ENCODE data around the gene CLEC4G. TPM values are rescaled to one million over a fixed set of nuclear protein-coding genes. Genes with fewer than 3 reads are reported as not detected.

The CLEC4G gene
- polyA plus RNA-seq, 1 donor: 0.10 TPM

DNA sequence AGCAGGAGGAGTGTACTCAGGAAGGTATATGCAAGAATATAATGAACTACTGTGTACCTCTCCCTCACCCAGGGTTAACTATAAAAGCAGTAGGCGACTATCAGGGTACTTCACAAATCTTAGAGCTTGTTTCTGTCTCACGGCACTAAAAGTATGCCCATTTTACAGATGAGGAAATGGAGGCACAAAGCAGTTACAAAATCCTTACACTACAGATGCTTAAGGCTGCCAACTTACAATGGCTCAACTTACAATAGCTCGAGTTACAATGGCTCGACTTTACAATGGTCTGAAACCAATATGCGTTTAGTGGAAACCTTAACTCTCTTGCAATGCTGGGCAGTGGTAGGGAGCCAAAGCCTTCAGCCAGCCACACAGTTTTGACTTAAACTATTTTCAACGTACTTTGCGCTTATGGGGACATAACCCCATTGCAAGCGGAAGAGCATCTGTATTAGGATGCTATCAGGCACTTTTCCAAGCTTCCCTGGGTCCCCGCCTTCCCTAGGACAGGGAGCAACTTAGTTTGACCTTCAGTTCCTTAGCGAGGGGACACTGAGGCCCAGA is 34.1 kb downstream of the CLEC4G start:
- DNase-seq (ENCODE audit: low read depth): no peak

DNA sequence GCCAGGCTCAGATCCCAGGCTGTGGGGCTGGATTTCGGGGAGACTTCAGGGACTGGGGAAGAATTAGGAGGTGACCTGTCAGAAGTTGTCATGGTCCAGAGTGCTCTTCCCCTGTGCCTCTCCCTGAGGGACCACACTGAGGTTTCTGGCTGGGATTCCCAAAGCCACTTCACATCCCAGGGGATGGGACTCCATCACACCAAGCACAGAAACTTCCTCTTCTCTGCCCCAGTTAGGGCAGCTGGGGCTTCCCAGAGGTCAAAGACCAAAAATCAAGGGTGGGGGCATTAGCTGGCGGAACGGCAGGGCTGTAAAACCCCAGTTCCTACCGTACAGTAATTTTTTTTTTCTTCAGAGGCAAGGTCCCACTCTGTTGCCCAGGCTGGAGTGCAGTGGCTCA is 37.4 kb downstream of the CLEC4G start:
- DNase-seq (ENCODE audit: low read depth): no peak

DNA sequence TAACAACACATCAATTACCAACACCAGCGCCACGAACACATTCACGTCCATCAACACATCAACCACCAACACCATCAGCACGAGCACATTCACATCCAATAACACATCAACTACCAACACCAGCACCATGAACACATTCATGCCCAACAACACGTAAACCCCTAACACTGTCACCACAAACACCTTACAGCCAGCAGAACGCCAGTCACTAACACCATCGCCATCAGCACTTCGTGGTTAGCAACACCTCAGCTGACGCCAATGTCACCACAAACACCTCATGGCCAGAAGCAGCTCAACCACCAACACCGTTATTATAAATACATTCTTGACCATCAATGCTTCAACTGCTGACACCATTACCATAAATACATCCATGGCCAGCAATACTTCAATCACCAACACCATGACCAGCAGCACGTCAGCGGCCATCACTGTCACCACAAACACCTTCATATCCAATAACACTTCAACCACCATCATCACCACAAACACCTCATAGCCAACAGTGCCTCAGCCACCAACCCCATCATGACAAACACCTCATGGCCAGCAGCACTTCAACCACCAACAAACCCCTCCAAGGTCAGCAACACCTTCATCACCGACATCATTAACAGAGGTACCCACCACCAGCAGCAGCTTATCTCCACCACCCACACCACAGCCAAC is 39.4 kb downstream of the CLEC4G start:
- no peak for DNase-seq (ENCODE audit: low read depth)

DNA sequence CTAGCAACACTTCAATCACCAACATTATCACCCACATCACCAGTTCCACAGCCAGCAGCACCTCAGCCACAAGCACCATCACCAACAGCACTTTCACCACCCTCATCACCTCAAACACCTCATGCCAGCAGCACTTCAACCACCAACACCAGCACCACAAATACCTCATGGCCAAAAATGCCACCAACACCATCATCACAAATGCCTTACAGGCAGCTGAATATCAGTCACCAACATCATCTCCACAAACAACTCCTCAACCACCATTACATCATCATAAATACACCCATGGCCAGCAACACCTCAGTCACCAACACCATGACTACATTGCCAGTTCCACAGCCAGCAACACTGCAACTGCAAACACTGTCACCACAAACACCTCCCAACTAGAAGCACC is 40.4 kb downstream of the CLEC4G start:
- DNase-seq (ENCODE audit: low read depth): no peak

DNA sequence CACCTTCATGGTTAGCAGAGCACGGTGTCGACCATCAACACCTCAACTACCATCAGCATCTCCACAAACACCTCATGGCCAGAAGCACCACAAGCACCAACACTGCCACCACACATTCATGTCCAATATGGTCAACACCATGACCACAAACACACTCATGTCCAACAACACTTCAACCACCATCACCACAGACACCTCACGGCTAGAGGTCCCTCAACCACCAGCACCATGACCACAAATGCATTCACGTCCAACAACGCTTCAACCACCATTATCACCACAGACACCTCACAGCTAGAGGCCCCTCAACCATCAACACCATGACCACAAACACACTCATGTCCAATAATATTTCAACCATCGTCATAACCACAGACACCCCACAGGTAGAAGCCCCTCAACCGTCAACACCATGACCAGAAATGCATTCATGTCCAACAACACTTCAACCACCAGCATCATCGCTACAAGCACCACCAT is 41.1 kb downstream of the CLEC4G start:
- no peak for DNase-seq (ENCODE audit: low read depth)

DNA sequence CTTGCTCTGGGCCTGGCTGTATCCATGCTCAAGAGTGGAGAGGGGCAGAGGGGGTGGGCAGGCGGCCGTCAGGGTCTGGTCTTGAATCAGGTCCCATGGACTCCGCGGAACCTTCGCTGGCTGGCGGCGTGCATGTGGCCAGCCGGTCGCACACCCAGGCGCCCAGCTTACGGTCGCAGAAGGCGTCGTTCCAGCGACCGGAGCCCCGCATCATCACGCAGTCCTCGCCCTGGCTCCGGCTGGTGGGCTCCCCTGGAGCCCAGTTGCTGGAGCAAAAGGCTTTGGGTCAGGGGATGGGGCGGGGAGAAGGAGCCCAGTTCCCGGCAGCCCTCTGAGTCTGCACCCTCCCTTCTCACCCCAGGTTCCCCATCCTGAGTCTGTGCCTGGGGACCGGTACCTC is 42.7 kb downstream of the CLEC4G start:
- no peak for DNase-seq (ENCODE audit: low read depth)

DNA sequence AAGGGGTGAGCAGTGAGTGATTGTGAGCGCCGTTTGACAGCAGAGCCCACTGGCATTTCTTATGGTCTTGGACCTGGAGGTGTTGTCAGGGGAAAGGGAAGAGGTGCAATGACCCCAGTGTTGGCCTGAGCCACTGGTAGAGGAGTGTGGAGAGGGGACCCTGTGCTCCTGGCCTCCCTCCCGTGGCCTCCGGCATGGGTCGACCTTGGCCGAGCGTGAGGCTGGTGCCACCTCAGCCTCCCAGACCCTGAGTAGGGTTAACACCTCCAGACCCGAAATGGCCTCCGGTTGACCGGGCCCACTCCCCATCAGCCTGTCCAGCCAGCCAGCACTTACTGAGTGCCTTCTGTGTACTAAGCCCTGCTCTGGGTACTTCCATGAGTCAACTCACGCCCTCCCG is 44.7 kb downstream of the CLEC4G start:
- DNase-seq (ENCODE audit: low read depth): no peak

DNA sequence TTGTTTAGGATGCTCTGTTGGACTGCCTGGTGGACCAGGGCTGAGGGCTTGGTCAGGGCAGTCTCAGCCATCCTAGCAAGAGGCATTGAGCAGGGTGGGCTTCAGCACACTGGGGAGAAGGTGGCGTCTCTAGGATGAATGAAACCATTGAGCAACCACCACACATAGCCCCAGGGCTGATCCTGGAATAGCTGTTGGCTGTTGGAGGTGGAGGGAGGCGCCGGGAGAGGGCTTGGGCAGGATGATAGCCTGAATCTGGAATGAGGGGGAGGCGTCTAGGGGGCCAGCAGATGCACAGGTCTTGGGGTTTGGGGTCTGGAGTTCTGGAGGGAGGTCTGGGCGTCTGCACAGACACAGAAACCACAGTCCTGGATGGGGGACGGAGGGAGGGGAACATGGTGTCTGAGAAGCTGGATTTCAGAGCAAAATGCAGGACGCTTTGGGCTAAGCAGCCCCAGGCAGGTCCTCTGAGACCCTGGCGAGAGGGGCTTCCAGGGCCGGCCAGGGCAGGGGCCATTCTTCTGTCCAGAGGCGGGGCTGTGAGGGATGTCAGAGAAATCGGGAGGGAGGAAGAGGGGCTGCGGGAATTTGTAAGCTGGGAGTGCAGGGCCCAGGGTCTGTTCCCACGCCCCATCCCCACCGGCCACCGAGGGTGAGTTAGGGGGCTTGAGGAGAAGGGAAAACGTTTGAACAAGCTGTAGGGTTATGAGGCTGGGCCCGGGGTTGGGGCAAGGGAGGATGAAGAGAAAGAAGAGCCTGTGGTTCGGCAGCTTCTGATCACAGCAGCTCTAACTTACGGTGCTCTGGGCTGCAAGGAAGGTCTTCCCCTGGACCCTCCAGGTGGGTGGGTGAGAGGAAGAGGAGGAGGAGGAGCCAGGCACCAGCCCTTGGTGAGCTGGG is 46.1 kb downstream of the CLEC4G start:
- DNase-seq (ENCODE audit: low read depth): no peak

DNA sequence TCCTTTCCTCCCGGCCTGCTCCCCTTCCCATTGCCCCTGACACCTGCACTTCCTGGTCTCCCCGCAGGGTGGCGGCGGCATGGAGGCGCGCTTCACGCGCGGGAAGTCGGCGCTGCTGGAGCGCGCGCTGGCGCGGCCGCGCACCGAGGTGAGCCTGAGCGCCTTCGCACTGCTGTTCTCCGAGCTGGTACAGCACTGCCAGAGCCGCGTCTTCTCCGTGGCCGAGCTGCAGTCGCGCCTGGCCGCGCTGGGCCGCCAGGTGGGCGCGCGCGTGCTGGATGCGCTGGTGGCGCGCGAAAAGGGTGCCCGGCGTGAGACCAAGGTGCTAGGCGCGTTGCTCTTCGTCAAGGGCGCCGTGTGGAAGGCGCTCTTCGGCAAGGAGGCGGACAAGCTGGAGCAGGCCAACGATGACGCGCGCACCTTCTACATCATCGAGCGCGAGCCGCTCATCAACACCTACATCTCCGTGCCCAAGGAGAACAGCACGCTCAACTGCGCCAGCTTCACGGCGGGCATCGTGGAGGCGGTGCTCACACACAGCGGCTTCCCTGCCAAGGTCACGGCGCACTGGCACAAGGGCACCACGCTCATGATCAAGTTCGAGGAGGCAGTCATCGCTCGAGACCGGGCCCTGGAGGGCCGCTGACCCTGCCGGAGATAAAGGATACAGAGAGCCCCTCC is 49.6 kb downstream of the CLEC4G start:
- no peak for DNase-seq (ENCODE audit: low read depth)

DNA sequence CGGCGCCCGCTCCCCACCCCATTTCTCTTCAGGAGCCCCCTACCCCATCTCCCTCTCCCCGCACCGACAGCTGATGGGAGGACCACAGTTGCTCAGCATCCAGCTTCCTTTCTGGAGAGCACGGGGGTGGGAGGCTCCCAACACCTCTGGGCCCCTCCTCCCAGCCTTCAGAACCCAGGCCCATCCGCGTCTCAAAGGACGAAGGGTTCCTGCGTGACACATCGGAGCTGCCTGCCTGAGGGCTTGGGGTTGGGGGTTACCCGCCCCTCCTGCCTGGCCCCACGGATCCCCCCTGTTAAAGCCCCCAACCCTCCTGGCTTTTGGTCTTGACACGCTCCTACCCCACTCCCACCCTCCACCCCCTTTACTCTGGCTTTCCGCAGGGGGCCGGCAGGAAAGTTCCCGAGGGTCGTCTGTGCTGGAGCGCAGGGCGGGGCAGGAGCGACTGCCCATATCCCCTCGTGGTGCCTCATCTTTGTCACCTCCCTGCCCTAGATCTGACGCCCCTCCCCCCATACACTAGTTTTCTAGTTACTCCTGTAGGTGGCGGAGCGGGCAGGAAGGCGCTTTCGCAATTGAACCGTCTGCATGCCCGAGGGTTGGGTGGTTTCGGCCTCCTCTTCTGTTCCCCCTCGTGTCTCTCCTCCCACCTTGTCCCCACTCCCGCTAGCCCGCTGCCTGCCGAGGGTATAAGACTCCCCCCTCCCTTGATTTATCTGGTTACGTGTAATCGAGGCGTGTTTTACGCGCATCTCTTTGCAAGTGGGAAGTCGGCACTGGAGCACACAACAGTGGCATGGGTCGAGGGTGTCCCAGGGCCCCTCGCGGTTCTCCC is 50.4 kb downstream of the CLEC4G start:
- peak; percentile 52 for DNase-seq (ENCODE audit: low read depth)

DNA sequence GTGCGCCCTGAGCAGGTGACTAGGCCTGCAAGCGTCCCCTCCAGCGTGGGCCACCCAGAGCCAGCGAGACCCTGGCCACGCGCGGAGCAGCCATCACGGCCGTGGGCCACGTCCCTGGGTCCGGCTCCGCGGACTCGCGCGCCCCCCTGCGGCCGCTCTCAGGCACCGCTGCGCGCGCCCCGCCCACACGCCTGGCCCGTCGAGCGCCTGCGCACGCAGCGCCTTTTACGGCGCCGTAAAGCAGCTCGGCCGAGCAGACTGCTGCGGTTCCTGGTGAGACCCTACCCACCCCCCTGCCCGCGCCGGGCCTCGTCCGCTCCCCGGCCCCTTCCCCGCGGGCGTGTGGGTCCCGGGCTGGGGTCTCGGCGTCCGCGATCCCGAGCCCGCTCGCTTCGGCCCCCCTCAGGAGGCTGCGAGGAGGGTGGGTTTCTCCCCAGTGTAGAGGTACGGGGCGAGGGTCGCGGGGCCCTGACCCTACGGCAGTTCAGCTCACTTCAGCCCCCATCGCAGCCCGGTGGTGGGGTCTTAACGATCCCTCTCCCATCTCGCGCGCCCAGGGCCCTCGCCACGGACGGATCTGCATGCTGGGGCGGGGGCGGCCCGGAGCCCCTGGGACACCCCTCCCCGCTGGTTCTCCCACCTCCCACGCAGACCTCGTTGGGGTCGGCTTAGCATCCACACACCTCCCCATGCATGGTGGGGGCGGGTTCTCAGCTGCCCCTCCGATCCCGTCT is 51.1 kb downstream of the CLEC4G start, which contains the start of gene TRAPPC5:
Gene TRAPPC5, plus strand, starts transcription at position 228 of the 734 bp plus-strand sequence. CDS start 1,421 bp downstream, outside the sequence.
- DNase-seq (ENCODE audit: low read depth): peak; percentile 77

DNA sequence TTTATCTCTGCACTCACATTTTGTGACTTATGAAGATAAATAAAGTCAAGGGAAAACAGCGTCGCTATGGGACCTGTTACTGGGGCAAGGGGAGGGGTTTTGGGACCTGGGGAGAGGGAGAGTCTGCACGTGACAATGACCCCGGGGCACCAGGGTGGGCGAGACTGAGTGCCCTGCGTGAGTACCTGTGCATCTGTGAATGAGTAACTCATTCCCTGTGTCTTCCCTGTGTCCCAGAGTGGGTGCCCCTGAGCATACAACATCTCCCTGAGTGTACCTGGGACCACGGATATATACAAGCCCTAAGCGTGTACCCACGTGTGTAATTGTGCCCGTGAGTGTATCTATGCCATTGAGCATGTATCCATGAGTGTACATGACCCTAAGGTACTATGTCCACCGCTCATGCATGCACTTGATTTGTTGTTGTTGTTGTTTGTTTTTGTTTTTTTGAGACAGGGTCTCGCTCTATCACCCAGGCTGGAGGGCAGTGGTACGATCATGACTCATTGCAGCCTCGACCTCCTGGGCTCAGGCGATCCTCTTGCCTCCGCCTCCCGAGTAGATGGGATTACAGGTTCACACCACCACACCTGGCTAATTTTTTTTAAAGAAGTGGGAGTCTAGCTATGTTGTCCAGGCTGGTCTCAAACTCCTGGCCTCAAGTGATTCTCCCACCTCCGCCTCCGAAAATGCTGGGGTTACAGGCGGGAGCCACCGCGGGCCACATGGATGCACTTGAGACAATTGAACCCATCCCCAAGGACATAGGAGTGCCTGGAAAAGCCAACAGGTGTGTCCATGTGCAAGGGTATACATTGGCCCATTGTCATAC is 51.9 kb downstream of the CLEC4G start:
- DNase-seq (ENCODE audit: low read depth): no peak

DNA sequence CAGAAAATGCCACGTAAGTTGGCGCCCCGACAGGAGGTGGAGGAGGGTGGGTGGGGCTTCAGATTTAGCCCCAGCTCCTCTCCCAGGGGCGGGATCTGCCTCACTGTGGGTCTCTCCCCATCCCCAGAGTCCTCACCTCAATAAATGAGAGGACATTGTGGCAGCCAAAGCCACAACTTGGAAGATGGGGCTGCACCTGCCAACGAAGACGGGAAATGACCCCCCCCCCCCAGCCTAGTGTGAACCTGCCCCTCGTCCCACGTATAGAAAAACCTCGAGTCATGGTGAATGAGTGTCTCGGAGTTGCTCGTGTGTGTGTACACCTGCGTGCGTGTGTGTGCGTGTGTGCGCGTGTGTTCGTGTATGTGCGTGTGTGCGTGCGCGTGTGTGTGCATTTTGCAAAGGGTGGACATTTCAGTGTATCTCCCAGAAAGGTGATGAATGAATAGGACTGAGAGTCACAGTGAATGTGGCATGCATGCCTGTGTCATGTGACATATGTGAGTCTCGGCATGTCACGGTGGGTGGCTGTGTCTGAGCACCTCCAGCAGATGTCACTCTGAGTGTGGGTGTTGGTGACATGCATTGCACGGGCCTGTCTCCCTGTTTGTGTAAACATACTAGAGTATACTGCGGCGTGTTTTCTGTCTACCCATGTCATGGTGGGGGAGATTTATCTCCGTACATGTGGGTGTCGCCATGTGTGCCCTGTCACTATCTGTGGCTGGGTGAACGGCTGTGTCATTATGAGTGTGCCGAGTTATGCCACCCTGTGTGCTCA is 52.7 kb downstream of the CLEC4G start:
- no peak for DNase-seq (ENCODE audit: low read depth)

Other genes with a start within 250 kb of the CLEC4G start
- gene PEX11G, start 243.1 kb downstream of the CLEC4G start, polyA plus RNA-seq (ENCODE audit: insufficient read length): 2.3 TPM
- 53.0 TPM for gene ZNF358, start 216.0 kb downstream of the CLEC4G start, polyA plus RNA-seq (ENCODE audit: insufficient read length)
- 14.2 TPM for gene MCOLN1, start 209.5 kb downstream of the CLEC4G start, polyA plus RNA-seq (ENCODE audit: insufficient read length)
- gene PNPLA6, start 196.4 kb downstream of the CLEC4G start, polyA plus RNA-seq (ENCODE audit: insufficient read length): 31.5 TPM
- gene CAMSAP3, start 136.2 kb downstream of the CLEC4G start, polyA plus RNA-seq (ENCODE audit: insufficient read length): 0.14 TPM
- gene XAB2, start 102.6 kb downstream of the CLEC4G start, polyA plus RNA-seq (ENCODE audit: insufficient read length): 20.4 TPM
- 61.0 TPM for gene PET100, start 102.3 kb downstream of the CLEC4G start, polyA plus RNA-seq (ENCODE audit: insufficient read length)
- gene PCP2, start 98.4 kb downstream of the CLEC4G start, polyA plus RNA-seq (ENCODE audit: insufficient read length): not detected
- gene STXBP2, start 95.0 kb downstream of the CLEC4G start, polyA plus RNA-seq (ENCODE audit: insufficient read length): 4.0 TPM
- 3.0 TPM for gene RETN, start 63.1 kb downstream of the CLEC4G start, polyA plus RNA-seq (ENCODE audit: insufficient read length)
- 0.14 TPM for gene MCEMP1, start 55.0 kb downstream of the CLEC4G start, polyA plus RNA-seq (ENCODE audit: insufficient read length)
- 36.6 TPM for gene TRAPPC5, start 51.3 kb downstream of the CLEC4G start, polyA plus RNA-seq (ENCODE audit: insufficient read length)
- 0.78 TPM for gene FCER2, start 30.0 kb downstream of the CLEC4G start, polyA plus RNA-seq (ENCODE audit: insufficient read length)
- 2.3 TPM for gene CD209, start 15.4 kb upstream of the CLEC4G start, polyA plus RNA-seq (ENCODE audit: insufficient read length)
- 0.14 TPM for gene CLEC4M, start 31.1 kb upstream of the CLEC4G start, polyA plus RNA-seq (ENCODE audit: insufficient read length)
- 13.4 TPM for gene EVI5L, start 98.1 kb upstream of the CLEC4G start, polyA plus RNA-seq (ENCODE audit: insufficient read length)
- 0.27 TPM for gene PRR36, start 142.3 kb upstream of the CLEC4G start, polyA plus RNA-seq (ENCODE audit: insufficient read length)
- 0.23 TPM for gene LRRC8E, start 156.4 kb upstream of the CLEC4G start, polyA plus RNA-seq (ENCODE audit: insufficient read length)
- gene MAP2K7, start 171.8 kb upstream of the CLEC4G start, polyA plus RNA-seq (ENCODE audit: insufficient read length): 23.3 TPM
- 0.24 TPM for gene TGFBR3L, start 182.7 kb upstream of the CLEC4G start, polyA plus RNA-seq (ENCODE audit: insufficient read length)
- 18.1 TPM for gene SNAPC2, start 188.2 kb upstream of the CLEC4G start, polyA plus RNA-seq (ENCODE audit: insufficient read length)
- 2.0 TPM for gene CTXN1, start 194.0 kb upstream of the CLEC4G start, polyA plus RNA-seq (ENCODE audit: insufficient read length)
- gene TIMM44, start 211.6 kb upstream of the CLEC4G start, polyA plus RNA-seq (ENCODE audit: insufficient read length): 52.7 TPM

Data from forelimb muscle (tissue), 1 donor.